Measurements from ENCODE around the gene ZMPSTE24.

ZMPSTE24 gene

DNA sequence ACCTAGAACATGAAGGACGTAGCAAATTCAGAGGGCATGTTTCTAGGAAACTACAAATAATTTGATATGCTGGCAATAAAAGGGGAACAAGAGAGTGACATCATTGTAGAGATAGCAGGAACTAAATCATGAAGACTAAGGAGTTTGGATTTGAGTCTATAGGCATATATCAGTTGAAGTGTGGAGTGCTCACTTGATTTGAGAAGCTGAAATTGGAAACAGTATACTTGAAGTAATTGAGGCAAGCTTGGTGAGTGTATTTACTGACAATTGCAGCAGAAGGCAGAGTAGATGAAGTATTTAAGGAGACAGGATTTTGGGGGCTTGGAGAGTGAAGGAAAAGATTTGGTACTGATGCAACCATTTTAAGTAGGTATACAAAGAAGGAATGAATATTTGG, 16.7 kb upstream of the ZMPSTE24 start:
- Histone ChIP-seq H3K27me3 (ENCODE audit: insufficient read depth, poor library complexity, severe bottlenecking) (no peaks in the 10 kb centered on the region), H3K27ac (ENCODE audit: poor library complexity, severe bottlenecking) (peak overlapping the region; percentile 89), H3K36me3 (ENCODE audit: low read depth) (peaks cover 36% of the 10 kb centered on the region), H3K4me3 (ENCODE audit: severe bottlenecking) (no peak overlapping the region), H3K9me3 (ENCODE audit: severe bottlenecking) (peaks cover 2% of the 10 kb centered on the region), H3K4me1 (ENCODE audit: insufficient read depth, poor library complexity, severe bottlenecking) (peaks cover 15% of the 10 kb centered on the region)
- DNase-seq (ENCODE audit: low spot score), result no peak
- TF ChIP-seq, protein P1, sequence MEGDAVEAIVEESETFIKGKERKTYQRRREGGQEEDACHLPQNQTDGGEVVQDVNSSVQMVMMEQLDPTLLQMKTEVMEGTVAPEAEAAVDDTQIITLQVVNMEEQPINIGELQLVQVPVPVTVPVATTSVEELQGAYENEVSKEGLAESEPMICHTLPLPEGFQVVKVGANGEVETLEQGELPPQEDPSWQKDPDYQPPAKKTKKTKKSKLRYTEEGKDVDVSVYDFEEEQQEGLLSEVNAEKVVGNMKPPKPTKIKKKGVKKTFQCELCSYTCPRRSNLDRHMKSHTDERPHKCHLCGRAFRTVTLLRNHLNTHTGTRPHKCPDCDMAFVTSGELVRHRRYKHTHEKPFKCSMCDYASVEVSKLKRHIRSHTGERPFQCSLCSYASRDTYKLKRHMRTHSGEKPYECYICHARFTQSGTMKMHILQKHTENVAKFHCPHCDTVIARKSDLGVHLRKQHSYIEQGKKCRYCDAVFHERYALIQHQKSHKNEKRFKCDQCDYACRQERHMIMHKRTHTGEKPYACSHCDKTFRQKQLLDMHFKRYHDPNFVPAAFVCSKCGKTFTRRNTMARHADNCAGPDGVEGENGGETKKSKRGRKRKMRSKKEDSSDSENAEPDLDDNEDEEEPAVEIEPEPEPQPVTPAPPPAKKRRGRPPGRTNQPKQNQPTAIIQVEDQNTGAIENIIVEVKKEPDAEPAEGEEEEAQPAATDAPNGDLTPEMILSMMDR (IDR thresholded peaks at IDR 0.05; ENCODE audit: poor library complexity, severe bottlenecking), result no peak
- peak; percentile 4; the same call in 2 of the 3 replicates for ATAC-seq (ENCODE audit: low read depth)

DNA sequence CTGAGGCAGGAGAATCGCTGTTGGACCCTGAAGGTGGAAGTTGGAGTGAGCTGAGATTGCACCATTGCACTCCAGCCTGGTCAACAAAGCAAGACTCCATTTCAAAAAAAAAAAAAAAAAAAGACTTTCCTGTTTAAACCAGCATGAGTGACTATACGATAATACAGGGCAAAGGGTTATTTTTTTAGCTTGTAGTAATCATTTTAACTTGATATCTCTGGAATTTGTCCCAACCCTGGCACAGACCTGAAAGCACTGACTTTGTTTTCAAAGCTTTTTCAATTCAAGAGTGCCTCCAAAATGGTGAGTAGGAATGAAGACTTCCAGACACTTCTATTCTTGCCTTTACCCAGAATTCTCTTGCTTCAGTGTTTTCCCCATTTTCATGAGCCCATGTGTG, 14.7 kb upstream of the ZMPSTE24 start:
- H3K36me3 ChIP-seq (ENCODE audit: low read depth), result peaks cover 16% of the 10 kb centered on the region
- peaks cover 2% of the 10 kb centered on the region for H3K9me3 ChIP-seq (ENCODE audit: severe bottlenecking)
- H3K4me3 ChIP-seq (ENCODE audit: severe bottlenecking), result no peak overlapping the region
- TF ChIP-seq, protein P1 (IDR thresholded peaks at IDR 0.05; ENCODE audit: poor library complexity, severe bottlenecking), result no peak
- no peaks in the 10 kb centered on the region for H3K27me3 ChIP-seq (ENCODE audit: insufficient read depth, poor library complexity, severe bottlenecking)
- H3K4me1 ChIP-seq (ENCODE audit: insufficient read depth, poor library complexity, severe bottlenecking), result peaks cover 15% of the 10 kb centered on the region
- H3K27ac ChIP-seq (ENCODE audit: poor library complexity, severe bottlenecking), result peak overlapping the region; percentile 89
- DNase-seq (ENCODE audit: low spot score), result no peak
- ATAC-seq (ENCODE audit: low read depth), result no peak

DNA sequence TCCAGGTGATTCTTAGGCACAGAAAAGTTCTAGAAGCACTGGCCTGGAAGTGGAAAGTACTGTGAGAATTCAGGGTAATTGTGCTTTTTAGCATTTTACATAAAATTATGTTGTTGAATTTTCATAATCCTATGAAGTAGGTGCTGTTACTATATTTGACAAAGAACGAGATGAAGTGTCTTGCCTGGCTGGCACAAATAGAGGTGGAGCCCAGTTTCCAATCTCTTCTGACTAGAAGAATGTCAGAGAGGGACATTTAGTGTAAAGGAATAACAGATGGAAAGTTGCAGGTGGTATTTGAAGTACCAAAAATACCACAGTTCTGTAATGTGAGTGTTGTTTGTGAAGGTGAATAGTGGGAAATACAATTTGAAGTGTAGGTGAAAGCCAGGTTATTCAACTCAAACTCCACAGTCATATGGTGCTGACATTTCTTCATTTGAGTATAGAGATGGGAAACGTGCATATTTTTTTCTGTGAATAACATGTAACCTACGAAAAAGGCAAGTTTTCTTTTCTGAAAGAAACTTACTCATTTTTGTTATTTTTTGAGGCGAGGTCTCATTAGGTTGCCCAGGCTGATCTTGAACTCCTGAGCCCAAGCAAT, 13.8 kb upstream of the ZMPSTE24 start:
- H3K27ac ChIP-seq (ENCODE audit: poor library complexity, severe bottlenecking), result peak overlapping the region; percentile 89

DNA sequence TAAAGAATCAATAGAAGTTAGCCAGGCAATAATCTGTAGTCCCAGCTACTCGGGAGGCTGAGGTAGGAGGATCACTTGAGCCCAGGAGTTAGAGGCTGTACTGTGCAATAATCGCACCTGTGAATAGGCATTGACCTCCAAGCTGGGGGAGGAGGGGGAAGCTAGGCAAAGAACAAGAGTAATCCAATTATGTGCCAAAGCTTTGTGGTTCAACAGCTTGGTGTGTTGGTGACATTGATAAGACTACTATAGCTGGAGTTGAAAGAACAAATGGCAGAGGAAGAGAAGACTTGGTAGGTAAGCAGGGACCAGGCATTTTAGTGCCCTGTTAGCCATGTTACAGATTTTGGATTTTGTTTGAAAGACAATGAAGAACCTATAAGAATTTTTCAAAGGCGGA, 12.3 kb upstream of the ZMPSTE24 start:
- Histone ChIP-seq H3K4me3 (ENCODE audit: severe bottlenecking) (no peak overlapping the region), H3K36me3 (ENCODE audit: low read depth) (no peaks in the 10 kb centered on the region), H3K27ac (ENCODE audit: poor library complexity, severe bottlenecking) (no peak overlapping the region), H3K9me3 (ENCODE audit: severe bottlenecking) (no peaks in the 10 kb centered on the region), H3K4me1 (ENCODE audit: insufficient read depth, poor library complexity, severe bottlenecking) (peaks cover 15% of the 10 kb centered on the region), H3K27me3 (ENCODE audit: insufficient read depth, poor library complexity, severe bottlenecking) (no peaks in the 10 kb centered on the region)
- TF ChIP-seq, protein P1 (IDR thresholded peaks at IDR 0.05; ENCODE audit: poor library complexity, severe bottlenecking), result no peak
- no peak for ATAC-seq (ENCODE audit: low read depth)
- DNase-seq (ENCODE audit: low spot score), result no peak

More for the DNA sequence above, 13.8 kb upstream of the ZMPSTE24 start:
- DNase-seq (ENCODE audit: low spot score), result no peak
- no peak for ATAC-seq (ENCODE audit: low read depth)
- H3K9me3 ChIP-seq (ENCODE audit: severe bottlenecking), result no peaks in the 10 kb centered on the region
- no peak overlapping the region for H3K4me3 ChIP-seq (ENCODE audit: severe bottlenecking)
- peaks cover 7% of the 10 kb centered on the region; the same call in 1 of the 2 replicates for H3K36me3 ChIP-seq (ENCODE audit: low read depth)
- H3K4me1 ChIP-seq (ENCODE audit: insufficient read depth, poor library complexity, severe bottlenecking), result peaks cover 15% of the 10 kb centered on the region
- TF ChIP-seq, protein P1 (IDR thresholded peaks at IDR 0.05; ENCODE audit: poor library complexity, severe bottlenecking), result no peak
- H3K27me3 ChIP-seq (ENCODE audit: insufficient read depth, poor library complexity, severe bottlenecking), result no peaks in the 10 kb centered on the region

DNA sequence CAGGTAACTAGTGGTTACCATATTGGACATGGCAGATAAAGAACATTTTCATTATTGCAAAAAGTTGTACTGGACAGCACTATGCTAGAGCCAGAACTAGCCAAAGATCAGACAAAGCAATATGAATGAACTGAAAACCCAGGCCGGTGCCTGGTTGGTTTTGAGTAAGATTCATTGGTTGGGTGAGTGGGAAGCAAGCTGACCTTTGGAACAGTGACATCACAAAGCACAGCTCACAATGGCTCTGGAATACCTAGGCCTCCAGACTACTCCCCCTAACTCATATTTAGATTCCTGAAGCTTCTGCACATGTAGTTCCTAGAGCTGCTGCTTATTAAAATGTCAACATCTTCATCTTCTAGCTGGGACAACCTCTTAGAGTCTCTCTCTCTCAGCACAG, 10.4 kb upstream of the ZMPSTE24 start, which contains the start of gene TMCO2:
TMCO2 (plus strand) TSS at position 283 of the 400 bp plus-strand sequence; CDS start at position 340, 57 bp downstream.
- Histone ChIP-seq H3K9me3 (ENCODE audit: severe bottlenecking) (no peaks in the 10 kb centered on the region), H3K4me3 (ENCODE audit: severe bottlenecking) (no peak within 1 kb of the TSS), H3K4me1 (ENCODE audit: insufficient read depth, poor library complexity, severe bottlenecking) (peaks cover 5% of the 10 kb centered on the region), H3K36me3 (ENCODE audit: low read depth) (no peaks in the 10 kb centered on the region), H3K27ac (ENCODE audit: poor library complexity, severe bottlenecking) (no peak within 1 kb of the TSS), H3K27me3 (ENCODE audit: insufficient read depth, poor library complexity, severe bottlenecking) (no peaks in the 10 kb centered on the region)
- TF ChIP-seq, protein P1 (IDR thresholded peaks at IDR 0.05; ENCODE audit: poor library complexity, severe bottlenecking), result no peak
- ATAC-seq (ENCODE audit: low read depth) (no peak), DNase-seq (ENCODE audit: low spot score) (no peak)
